NCI-H748 (cell line): ENCODE measurements around the gene GAMT.

ENCODE experiments used
- DNase-seq: peaks from one replicate; lab custom pipeline; 2025; ENCODE audit not compliant: unreplicated experiment; lab: John Stamatoyannopoulos, UW

GAMT gene

GRCh38 chr19:1349211-1349610, 52.1 kb downstream of the GAMT start:
- no peak for DNase-seq
